ENCODE results near the gene SLC18A2. TPM values are rescaled to one million over a fixed set of nuclear protein-coding genes. Genes with fewer than 3 reads are reported as not detected.

SLC18A2 gene
- total RNA-seq, 1 donor from 2014 or later = not detected

GRCh38 chr10:117271427-117271826 lies 30.5 kb downstream of the SLC18A2 start:
- Mint-ChIP-seq H3K27ac (ENCODE audit: unreplicated experiment) (no peak overlapping the region), H3K27me3 (ENCODE audit: low read depth) (no peaks in the 10 kb centered on the region), H3K4me1 (ENCODE audit: low read depth) (no peaks in the 10 kb centered on the region), H3K9me3 (ENCODE audit: low read depth) (no peaks in the 10 kb centered on the region), H3K36me3 (ENCODE audit: low read depth) (no peaks in the 10 kb centered on the region), H3K4me3 (ENCODE audit: unreplicated experiment) (no peak overlapping the region)
- TF ChIP-seq CTCF (IDR thresholded peaks at IDR 0.05) = no peak
- DNase-seq (ENCODE audit: low spot score) = no peak

- no peak for DNase-seq (ENCODE audit: low spot score)
- H3K27ac Mint-ChIP-seq (ENCODE audit: unreplicated experiment) = no peak overlapping the region
- no peaks in the 10 kb centered on the region for H3K27me3 Mint-ChIP-seq (ENCODE audit: low read depth)
- TF ChIP-seq CTCF (IDR thresholded peaks at IDR 0.05) = no peak
- no peak overlapping the region for H3K4me3 Mint-ChIP-seq (ENCODE audit: unreplicated experiment)
- H3K4me1 Mint-ChIP-seq (ENCODE audit: low read depth) = no peaks in the 10 kb centered on the region
- H3K9me3 Mint-ChIP-seq (ENCODE audit: low read depth) = no peaks in the 10 kb centered on the region
- H3K36me3 Mint-ChIP-seq (ENCODE audit: low read depth) = no peaks in the 10 kb centered on the region
These were observed 31.5 kb downstream of the SLC18A2 start for GRCh38 chr10:117272195-117273076.

- Mint-ChIP-seq H3K36me3 (ENCODE audit: low read depth) (no peaks in the 10 kb centered on the region), H3K4me3 (ENCODE audit: unreplicated experiment) (no peak overlapping the region), H3K27ac (ENCODE audit: unreplicated experiment) (no peak overlapping the region), H3K9me3 (ENCODE audit: low read depth) (no peaks in the 10 kb centered on the region), H3K27me3 (ENCODE audit: low read depth) (no peaks in the 10 kb centered on the region), H3K4me1 (ENCODE audit: low read depth) (peaks cover 2% of the 10 kb centered on the region)
- no peak for TF ChIP-seq CTCF (IDR thresholded peaks at IDR 0.05)
- DNase-seq (ENCODE audit: low spot score) = no peak
These were observed 33.1 kb downstream of the SLC18A2 start for GRCh38 chr10:117273980-117274379.

- no peak for DNase-seq (ENCODE audit: low spot score)
- peaks cover 7% of the 10 kb centered on the region for H3K4me1 Mint-ChIP-seq (ENCODE audit: low read depth)
- H3K36me3 Mint-ChIP-seq (ENCODE audit: low read depth) = no peaks in the 10 kb centered on the region
- no peaks in the 10 kb centered on the region for H3K9me3 Mint-ChIP-seq (ENCODE audit: low read depth)
- no peak overlapping the region for H3K4me3 Mint-ChIP-seq (ENCODE audit: unreplicated experiment)
- no peak for TF ChIP-seq CTCF (IDR thresholded peaks at IDR 0.05)
- H3K27me3 Mint-ChIP-seq (ENCODE audit: low read depth) = no peaks in the 10 kb centered on the region
- H3K27ac Mint-ChIP-seq (ENCODE audit: unreplicated experiment) = no peak overlapping the region
These were observed 33.6 kb downstream of the SLC18A2 start for GRCh38 chr10:117274509-117274908.

GRCh38 chr10:117275121-117275520 lies 34.2 kb downstream of the SLC18A2 start:
- no peak overlapping the region for H3K4me3 Mint-ChIP-seq (ENCODE audit: unreplicated experiment)
- H3K9me3 Mint-ChIP-seq (ENCODE audit: low read depth) = no peaks in the 10 kb centered on the region
- no peak overlapping the region for H3K27ac Mint-ChIP-seq (ENCODE audit: unreplicated experiment)
- H3K36me3 Mint-ChIP-seq (ENCODE audit: low read depth) = no peaks in the 10 kb centered on the region
- no peak for DNase-seq (ENCODE audit: low spot score)
- no peak for TF ChIP-seq CTCF (IDR thresholded peaks at IDR 0.05)
- H3K27me3 Mint-ChIP-seq (ENCODE audit: low read depth) = no peaks in the 10 kb centered on the region
- peaks cover 8% of the 10 kb centered on the region for H3K4me1 Mint-ChIP-seq (ENCODE audit: low read depth)

Data from chondrocyte (in vitro differentiated cells).